IPS-15b (cell line): Measurements from ENCODE around the gene SC5D.

ENCODE experiments used
- H3K27me3 ChIP-seq: one replicate; pipeline ENCODE4 v1.6.1; 2013; ENCODE audit warnings: low read length; ENCODE audit not compliant: control insufficient read depth, insufficient read depth
- H3K36me3 ChIP-seq: one replicate; pipeline ENCODE4 v1.6.1; 2013; ENCODE audit warnings: low read length; ENCODE audit not compliant: control insufficient read depth, insufficient read depth
- H3K4me1 ChIP-seq: one replicate; pipeline ENCODE4 v1.6.1; 2013; ENCODE audit warnings: mild to moderate bottlenecking, low read length; ENCODE audit not compliant: control insufficient read depth, insufficient read depth
- H3K4me3 ChIP-seq: one replicate; pipeline ENCODE4 v1.5.1; 2013; ENCODE audit warnings: low read depth, low read length
- H3K9ac ChIP-seq: one replicate; pipeline ENCODE4 v1.6.1; 2013; ENCODE audit warnings: low read depth, mild to moderate bottlenecking, low read length
- H3K9me3 ChIP-seq: one replicate; pipeline ENCODE4 v1.6.1; 2013; ENCODE audit warnings: mild to moderate bottlenecking, low read length; ENCODE audit not compliant: control insufficient read depth, insufficient read depth

SC5D gene

GRCh38 chr11:121349790-121350189 lies 57.2 kb downstream of the SC5D start:
- H3K9ac ChIP-seq, result no peak overlapping the region
- H3K4me3 ChIP-seq, result no peak overlapping the region
- no peaks in the 10 kb centered on the region for H3K36me3 ChIP-seq
- H3K27me3 ChIP-seq, result no peaks in the 10 kb centered on the region
- no peaks in the 10 kb centered on the region for H3K9me3 ChIP-seq
- peaks cover 3% of the 10 kb centered on the region for H3K4me1 ChIP-seq

GRCh38 chr11:121350314-121351082 lies 57.9 kb downstream of the SC5D start:
- Histone ChIP-seq H3K4me3 (no peak overlapping the region), H3K9ac (no peak overlapping the region), H3K9me3 (no peaks in the 10 kb centered on the region), H3K36me3 (no peaks in the 10 kb centered on the region), H3K27me3 (no peaks in the 10 kb centered on the region), H3K4me1 (peaks cover 3% of the 10 kb centered on the region)

GRCh38 chr11:121351083-121351630 lies 58.6 kb downstream of the SC5D start:
- Histone ChIP-seq H3K27me3 (no peaks in the 10 kb centered on the region), H3K4me3 (no peak overlapping the region), H3K36me3 (no peaks in the 10 kb centered on the region), H3K9ac (no peak overlapping the region), H3K9me3 (no peaks in the 10 kb centered on the region), H3K4me1 (peaks cover 3% of the 10 kb centered on the region)

- Histone ChIP-seq H3K9ac (no peak overlapping the region), H3K36me3 (no peaks in the 10 kb centered on the region), H3K27me3 (no peaks in the 10 kb centered on the region), H3K4me3 (no peak overlapping the region), H3K9me3 (no peaks in the 10 kb centered on the region), H3K4me1 (peaks cover 3% of the 10 kb centered on the region)
Observed at GRCh38 chr11:121352251-121352891, 59.8 kb downstream of the SC5D start.

DNA sequence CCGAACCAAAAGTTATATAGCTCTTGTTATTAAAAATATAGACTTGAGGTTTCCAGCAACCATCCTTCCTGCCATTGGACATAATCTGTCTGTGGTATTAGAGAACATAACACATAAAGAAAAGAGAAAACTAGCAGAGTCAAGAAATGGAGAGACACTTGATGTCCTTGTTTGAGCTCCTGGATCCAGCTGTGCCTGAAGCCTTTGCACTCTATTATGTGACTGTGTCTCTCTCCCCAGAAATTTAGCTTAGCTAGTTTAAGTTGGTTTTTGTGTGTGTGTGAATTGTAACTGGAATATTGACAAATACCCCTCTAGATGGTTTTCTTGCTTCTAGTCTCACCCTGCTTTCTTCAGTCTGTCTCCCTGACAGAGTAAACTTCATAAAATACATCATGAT lies 61.6 kb downstream of the SC5D start:
- no peaks in the 10 kb centered on the region for H3K9me3 ChIP-seq
- H3K27me3 ChIP-seq, result no peaks in the 10 kb centered on the region
- H3K4me1 ChIP-seq, result peaks cover 3% of the 10 kb centered on the region
- H3K36me3 ChIP-seq, result no peaks in the 10 kb centered on the region
- H3K9ac ChIP-seq, result no peak overlapping the region
- no peak overlapping the region for H3K4me3 ChIP-seq

DNA sequence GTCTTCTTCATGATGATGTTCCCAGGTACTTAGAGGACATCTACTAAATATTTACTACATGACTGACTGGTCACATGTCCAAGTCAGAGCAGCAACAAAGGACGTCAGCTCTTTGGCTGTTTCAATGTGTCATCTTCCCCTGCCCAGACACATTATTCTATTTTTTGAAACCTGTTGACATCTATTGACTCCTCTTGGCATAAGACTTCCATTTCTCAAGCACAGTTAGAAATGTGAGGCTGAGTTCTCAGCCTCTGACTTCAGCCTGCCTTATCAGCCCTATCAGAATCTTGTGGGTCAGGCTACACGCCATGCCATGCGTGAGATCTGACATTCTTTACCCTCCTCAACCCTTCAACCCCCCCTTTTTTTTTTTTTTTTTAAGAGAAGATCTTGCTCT lies 63.8 kb downstream of the SC5D start:
- Histone ChIP-seq H3K27me3 (no peaks in the 10 kb centered on the region), H3K36me3 (no peaks in the 10 kb centered on the region), H3K9me3 (no peaks in the 10 kb centered on the region), H3K4me3 (no peak overlapping the region), H3K9ac (no peak overlapping the region), H3K4me1 (peaks cover 3% of the 10 kb centered on the region)
